Erythroblast (primary cell): ENCODE data around the gene CCDC122.

Experiments used
- GATA1 ChIP-seq: IDR thresholded peaks from 2 replicates; pipeline ENCODE4 v1.6.1; 2011; ENCODE audit warnings: low read depth, mild to moderate bottlenecking, control low read depth, low read length, moderate library complexity
- POLR2A ChIP-seq: IDR thresholded peaks from 2 replicates; pipeline ENCODE4 v1.6.1; 2011; ENCODE audit warnings: mild to moderate bottlenecking, low read length

DNA sequence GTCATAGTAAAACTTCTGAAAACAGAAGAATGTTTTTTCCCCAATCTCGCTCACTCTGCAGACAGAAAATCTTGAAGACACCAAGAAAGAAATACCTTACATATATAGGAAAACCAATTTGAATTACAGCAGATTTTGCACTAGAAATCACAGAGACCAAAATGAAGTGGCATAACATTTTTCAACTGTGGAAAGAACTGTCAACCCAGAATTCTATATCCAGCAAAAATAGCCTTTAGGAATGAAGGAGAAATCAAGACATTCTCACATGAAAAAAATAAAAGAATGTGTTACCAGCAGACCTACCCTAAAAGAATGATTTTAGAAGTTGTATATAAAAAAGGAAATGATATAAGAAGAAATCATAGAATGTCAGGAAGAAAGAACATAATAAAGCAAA is 28.7 kb downstream of the CCDC122 start:
- no peak for TF ChIP-seq POLR2A
- no peak for TF ChIP-seq GATA1
